Measurements from ENCODE around the gene CWF19L2. TPM values are rescaled to one million over a fixed set of nuclear protein-coding genes. Genes with fewer than 3 reads are reported as not detected.

Gene CWF19L2
- total and polyA plus RNA-seq, 2 of the 8 experiments (the other 6 are each of a cell fraction or from before 2014, with no cell fraction given), result 2.2 to 16.6 TPM

GRCh38 chr11:107385361-107385981 lies 72.2 kb downstream of the CWF19L2 start:
- Histone ChIP-seq H4K91ac (replicated peaks; ENCODE audit: insufficient read length, low read length) (no peak overlapping the region), H3K9ac (replicated peaks in 1 of 4; ENCODE audit: extremely low read depth in 1 of 4, low read depth in 3 of 4, low read length in 3 of 4) (no peak overlapping the region), H3K4me2 (ENCODE audit: insufficient read depth in 1 of 2, low read depth in 2 of 2, low read length in 2 of 2) (no peak overlapping the region), H3K79me1 (ENCODE audit: low read depth, low read length) (no peaks in the 10 kb centered on the region), H3K23me2 (ENCODE audit: low read depth, low read length) (no peaks in the 10 kb centered on the region), H4K20me1 (replicated peaks in 1 of 2; ENCODE audit: control insufficient read depth in 1 of 2, insufficient read depth in 2 of 2, low read length in 2 of 2) (peaks cover 0 to 2% of the 10 kb centered on the region in 2 experiments), H3K4ac (replicated peaks; ENCODE audit: insufficient read length, low read depth, low read length) (no peak overlapping the region), H4K8ac (ENCODE audit: extremely low read depth, insufficient read depth, low read length) (no peak overlapping the region), H3K4me3 (ENCODE audit: extremely low read depth in 1 of 4, insufficient read depth in 2 of 4, low read depth in 3 of 4, low read length in 4 of 4) (no peak overlapping the region), H3K56ac (replicated peaks; ENCODE audit: insufficient read length, low read depth, low read length) (no peak overlapping the region), H3K23ac (ENCODE audit: insufficient read length) (no peak overlapping the region), H2BK15ac (ENCODE audit: low read length) (no peak overlapping the region), H3K4me1 (replicated peaks in 1 of 4; ENCODE audit: control insufficient read depth in 3 of 4, insufficient read depth in 4 of 4, low read length in 3 of 4) (no peaks in the 10 kb centered on the region), H4K5ac (ENCODE audit: insufficient read length, low read depth, low read length) (no peak overlapping the region), H3K18ac (ENCODE audit: extremely low read depth, low read length) (no peak overlapping the region), H2BK12ac (ENCODE audit: low read depth, low read length) (no peak overlapping the region), H3K79me2 (ENCODE audit: control insufficient read depth in 1 of 2, insufficient read depth in 2 of 2, low read length in 2 of 2) (no peaks in the 10 kb centered on the region), H2BK20ac (ENCODE audit: low read length) (no peak overlapping the region), H2BK120ac (replicated peaks; ENCODE audit: low read depth, low read length) (no peak overlapping the region), H2AFZ (ENCODE audit: low read length) (no peak overlapping the region), H3K14ac (ENCODE audit: insufficient read length) (no peak overlapping the region), H3K27me3 (replicated peaks in 1 of 4; ENCODE audit: control insufficient read depth in 3 of 4, extremely low read depth in 1 of 4, insufficient read depth in 3 of 4, low read length in 3 of 4) (no peaks in the 10 kb centered on the region), H2BK5ac (ENCODE audit: low read depth, low read length) (no peak overlapping the region), H3K36me3 (ENCODE audit: control insufficient read depth in 2 of 4, insufficient read depth in 4 of 4, low read length in 3 of 4) (peaks cover 0 to 14% (median 0%) of the 10 kb centered on the region in 4 experiments; a peak in 1 of 8 replicates), H2AK5ac (ENCODE audit: low read depth, low read length) (no peak overlapping the region), H3K27ac (ENCODE audit: low read depth, low read length) (no peak overlapping the region), H3K9me3 (ENCODE audit: insufficient read depth in 2 of 2, low read depth in 1 of 2, low read length in 1 of 2) (no peaks in the 10 kb centered on the region)
- FAIRE-seq (no peak), DNase-seq (ENCODE audit: low read depth in 1 of 2, low spot score in 2 of 2) (no peak)
- TF ChIP-seq FOSL1 (IDR thresholded peaks at IDR 0.05; ENCODE audit: insufficient read depth, low read depth, low read length) (no peak), CTCF (IDR thresholded peaks at IDR 0.05; ENCODE audit: control extremely low read depth in 1 of 3, insufficient read depth in 1 of 3, low read depth in 1 of 3, low read length in 3 of 3) (no peak), TAF7 (optimal IDR thresholded peaks at IDR 0.05; ENCODE audit: borderline replicate concordance, low read depth, low read length) (no peak), USF2 (IDR thresholded peaks at IDR 0.05; ENCODE audit: low read length) (no peak), MAX (IDR thresholded peaks at IDR 0.05) (no peak), BCL11A (IDR thresholded peaks at IDR 0.05; ENCODE audit: low read depth in 2 of 2, low read length in 2 of 2) (no peak), BRCA1 (IDR thresholded peaks at IDR 0.05; ENCODE audit: low read depth, low read length) (no peak), HDAC6 (IDR thresholded peaks at IDR 0.05; ENCODE audit: low read depth, low read length) (no peak)
- 90% methylated on average over 3 of the region's 3 CpGs; no CpG with 5 or more reads in 1 of the 2 experiments for WGBS, 2 experiments (ENCODE audit: extremely low coverage in 1 of 2, insufficient coverage in 1 of 2, insufficient read length in 1 of 2, insufficient replicate concordance in 2 of 2, low coverage in 1 of 2, low lambda C conversion rate in 2 of 2, missing lambda C conversion rate in 1 of 2)
- POLR2A ChIA-PET (ENCODE audit: partially characterized antibody), result no interaction called here
- CTCF ChIA-PET (ENCODE audit: partially characterized antibody), result no interaction called here
